GDM1 (cell line): ENCODE data around the gene MAP3K13.
"Not testable (repeated sequence)": the region's sequence is repeated elsewhere in the genome, so short reads cannot be mapped to it uniquely, and the experiment has no call there.

Experiments used
- DNase-seq: peaks from one replicate; lab custom pipeline; 2025; lab: John Stamatoyannopoulos, UW

The MAP3K13 gene

GRCh38 chr3:185341616-185342458, 21.1 kb upstream of the MAP3K13 start:
- DNase-seq, result no peak

- no peak for DNase-seq
Observed at GRCh38 chr3:185342459-185343174, 20.3 kb upstream of the MAP3K13 start.

GRCh38 chr3:185347399-185347798, 15.5 kb upstream of the MAP3K13 start:
- DNase-seq, result no peak

GRCh38 chr3:185350841-185351240, 12.1 kb upstream of the MAP3K13 start:
- DNase-seq, result no peak

GRCh38 chr3:185351396-185351795, 11.5 kb upstream of the MAP3K13 start:
- no peak for DNase-seq

- DNase-seq, result no peak
Observed at GRCh38 chr3:185353225-185353624, 9.7 kb upstream of the MAP3K13 start.

- peak; percentile 77 for DNase-seq
Observed at GRCh38 chr3:185353823-185354614, 8.9 kb upstream of the MAP3K13 start.

GRCh38 chr3:185356499-185356898, 6.4 kb upstream of the MAP3K13 start:
- no peak for DNase-seq

GRCh38 chr3:185361920-185362319, 1.0 kb upstream of the MAP3K13 start:
- DNase-seq, result no peak

- no peak for DNase-seq
Observed at GRCh38 chr3:185363662-185364203, 797 bp downstream of the MAP3K13 start.

- no peak for DNase-seq
Observed at GRCh38 chr3:185365291-185366073, 2.5 kb downstream of the MAP3K13 start.

- DNase-seq, result no peak
Observed at GRCh38 chr3:185366074-185366335, 3.1 kb downstream of the MAP3K13 start.

- DNase-seq, result no peak
Observed at GRCh38 chr3:185366913-185367312, 4.0 kb downstream of the MAP3K13 start.

- DNase-seq, result not testable (repeated sequence)
Observed at GRCh38 chr3:185370349-185370748, 7.4 kb downstream of the MAP3K13 start.

GRCh38 chr3:185371306-185372074, 8.6 kb downstream of the MAP3K13 start:
- no peak for DNase-seq

GRCh38 chr3:185381320-185382058, 18.6 kb downstream of the MAP3K13 start:
- no peak for DNase-seq

GRCh38 chr3:185382154-185382553, 19.2 kb downstream of the MAP3K13 start:
- no peak for DNase-seq

GRCh38 chr3:185386515-185386914, 23.6 kb downstream of the MAP3K13 start:
- DNase-seq, result not testable (repeated sequence)

GRCh38 chr3:185387646-185388045, 24.7 kb downstream of the MAP3K13 start:
- no peak for DNase-seq

- DNase-seq, result no peak
Observed at GRCh38 chr3:185393055-185393454, 30.1 kb downstream of the MAP3K13 start.
